HCT116 (cell line): ENCODE data around the gene CENPU. TPM values are rescaled to one million over a fixed set of nuclear protein-coding genes. Genes with fewer than 3 reads are reported as not detected.

ENCODE experiments used
- ATAC-seq: fragments of 200-7000 bp; cut with Tn5 transposase; 2 replicates; pipeline ENCODE4 v1.9.1; 2020; ENCODE audit warnings: mild to moderate bottlenecking, moderate library complexity
- BruUV-seq: library from RNA; stranded (reverse); fragments of 400-500 nt; replicated peaks from 2 replicates; lab custom pipeline; 2021; lab: Mats Ljungman, UMichigan
- CTCF ChIA-PET: fragments of 300-600 bp; sonication (Branson Sonifier 250); formaldehyde crosslinking; loops from one replicate; lab custom pipeline; 2021; ENCODE audit warnings: antibody characterized with exemption; lab: Charles Lee
- POLR2A ChIA-PET: fragments of 300-600, 350-600 bp; sonication (Branson Sonifier 250); formaldehyde crosslinking; loops from one replicate; lab custom pipeline; 2021; ENCODE audit warnings: antibody characterized with exemption; lab: Charles Lee
- RAD21 ChIA-PET, 2 experiments: fragments of 300-600 bp; sonication (Branson Sonifier 250); formaldehyde crosslinking; loops; one replicate each; lab custom pipeline; 2023; ENCODE audit warnings: low total read pairs in 2 of 2; ENCODE audit not compliant: uncharacterized antibody in 2 of 2, unreplicated experiment in 2 of 2, low non-redundant PET in 1 of 2; lab: Charles Lee
- DNase-seq: peaks from one replicate; pipeline ENCODE4 v3.0.0-alpha.2; 2010; ENCODE audit warnings: low read depth, low spot score
- H2AFZ ChIP-seq: fragments of 200-600 bp; shearing (Covaris generic), sonication (generic); 2 replicates; pipeline ENCODE4 v1.6.1; 2017; ENCODE audit warnings: low read depth, mixed run types, mixed read lengths, antibody characterized with exemption, low read length; ENCODE audit not compliant: poor library complexity, severe bottlenecking
- H3K27ac ChIP-seq: 2 replicates; pipeline ENCODE4 v1.5.1; 2012; ENCODE audit warnings: low read depth, low read length
- H3K27me3 ChIP-seq: fragments of 200-600 bp; sonication (generic); 2 replicates; pipeline ENCODE4 v1.6.1; 2016; ENCODE audit warnings: mixed run types, low read length, mixed read lengths; ENCODE audit not compliant: insufficient read depth
- H3K36me3 ChIP-seq, 2 experiments: fragments of 200-500 bp in 1 of 2; fragments of 200-600 bp in 1 of 2; sonication (Bioruptor generic) in 1 of 2; sonication (generic) in 1 of 2; 2 replicates each; pipeline versions ENCODE4 v1.5.1 to v1.6.1; 2014 to 2016; ENCODE audit warnings: low read length in 2 of 2, inconsistent platforms in 1 of 2, mixed read lengths in 1 of 2, mixed run types in 1 of 2; ENCODE audit not compliant: insufficient read depth in 2 of 2, control insufficient read depth in 1 of 2
- H3K4me1 ChIP-seq, 2 experiments: fragments of 200-600 bp in 1 of 2; sonication (generic) in 1 of 2; 2 replicates each; pipeline versions ENCODE4 v1.5.1 to v1.6.1; 2012 to 2017; ENCODE audit warnings: low read length in 2 of 2, inconsistent platforms in 1 of 2, mild to moderate bottlenecking in 1 of 2, mixed read lengths in 1 of 2, mixed run types in 1 of 2, moderate library complexity in 1 of 2; ENCODE audit not compliant: insufficient read depth in 2 of 2, control insufficient read depth in 1 of 2
- H3K4me2 ChIP-seq: fragments of 200-600 bp; sonication (generic); 2 replicates; pipeline ENCODE4 v1.6.1; 2017; ENCODE audit warnings: mixed run types, low read length, mixed read lengths
- H3K4me3 ChIP-seq, 2 experiments: fragments of 200-600 bp in 1 of 2; sonication (generic) in 1 of 2; replicated peaks in 1 of 2; 2 replicates each; pipeline ENCODE4 v1.5.1; 2011 to 2016; ENCODE audit warnings: low read length in 2 of 2, control low read depth in 1 of 2, low read depth in 1 of 2, mild to moderate bottlenecking in 1 of 2, mixed read lengths in 1 of 2, mixed run types in 1 of 2
- H3K79me2 ChIP-seq: fragments of 200-600 bp; sonication (generic); 2 replicates; pipeline ENCODE4 v1.6.1; 2017; ENCODE audit warnings: mild to moderate bottlenecking, mixed run types, low read length, moderate library complexity, mixed read lengths; ENCODE audit not compliant: insufficient read depth
- H3K9ac ChIP-seq: fragments of 200-600 bp; sonication (generic); 2 replicates; pipeline ENCODE4 v1.6.1; 2016; ENCODE audit warnings: low read length, mixed read lengths
- H3K9me2 ChIP-seq: fragments of 200-600 bp; sonication (generic), shearing (Covaris generic); 2 replicates; pipeline ENCODE4 v1.6.1; 2017; ENCODE audit warnings: mixed run types, mild to moderate bottlenecking, moderate library complexity; ENCODE audit not compliant: insufficient read depth
- H3K9me3 ChIP-seq, 2 experiments: fragments of 200-500 bp in 1 of 2; fragments of 200-600 bp in 1 of 2; sonication (Bioruptor generic) in 1 of 2; sonication (generic) in 1 of 2; 2 replicates each; pipeline ENCODE4 v1.6.1; 2014 to 2017; ENCODE audit warnings: low read length in 2 of 2, mixed read lengths in 2 of 2, inconsistent platforms in 1 of 2, low read depth in 1 of 2, mild to moderate bottlenecking in 1 of 2, mixed run types in 1 of 2, moderate library complexity in 1 of 2; ENCODE audit not compliant: control insufficient read depth in 1 of 2, insufficient read depth in 1 of 2
- H4K20me1 ChIP-seq: fragments of 200-600 bp; sonication (generic), shearing (Covaris generic); 2 replicates; pipeline ENCODE4 v1.6.1; 2017; ENCODE audit warnings: mixed run types, mild to moderate bottlenecking, moderate library complexity; ENCODE audit not compliant: insufficient read depth
- CBX3 ChIP-seq: IDR thresholded peaks from 2 replicates; pipeline ENCODE4 v1.6.1; 2012; ENCODE audit warnings: low read depth
- ELF1 ChIP-seq: IDR thresholded peaks from 2 replicates; pipeline ENCODE4 v1.6.1; 2012; ENCODE audit warnings: low read depth, borderline replicate concordance
- EZH2 ChIP-seq: fragments of 200-600 bp; sonication (generic); IDR thresholded peaks from 2 replicates; pipeline ENCODE4 v1.6.1; 2017; ENCODE audit warnings: antibody characterized with exemption, mixed run types
- EZH2phosphoT487 ChIP-seq: fragments of 200-600 bp; IDR thresholded peaks from 2 replicates; pipeline ENCODE4 v1.6.1; 2018; ENCODE audit warnings: antibody characterized with exemption, borderline replicate concordance
- FOSL1 ChIP-seq: IDR thresholded peaks from 2 replicates; pipeline ENCODE4 v1.6.1; 2012; ENCODE audit warnings: low read depth
- JUND ChIP-seq: IDR thresholded peaks from 2 replicates; pipeline ENCODE4 v1.6.1; 2012
- POLR2A ChIP-seq: IDR thresholded peaks from 2 replicates; pipeline ENCODE4 v1.7.0; 2011; ENCODE audit warnings: borderline replicate concordance; ENCODE audit not compliant: insufficient read depth, insufficient read length; ENCODE audit errors: extremely low read depth
- POLR2AphosphoS5 ChIP-seq: IDR thresholded peaks from 2 replicates; pipeline ENCODE4 v1.6.1; 2011; ENCODE audit warnings: mild to moderate bottlenecking, low read depth, low read length, moderate library complexity
- RAD21 ChIP-seq: IDR thresholded peaks from 2 replicates; pipeline ENCODE4 v1.6.1; 2012; ENCODE audit warnings: low read depth, mild to moderate bottlenecking
- SRF ChIP-seq: IDR thresholded peaks from 2 replicates; pipeline ENCODE4 v1.6.1; 2012; ENCODE audit warnings: low read depth
- YY1 ChIP-seq: IDR thresholded peaks from 2 replicates; pipeline ENCODE4 v1.6.1; 2011; ENCODE audit warnings: low read length, low read depth, moderate library complexity, mild to moderate bottlenecking; ENCODE audit not compliant: insufficient replicate concordance; ENCODE audit errors: extremely low read depth
- ZFX ChIP-seq: fragments of 450-650 bp; IDR thresholded peaks from 2 replicates; pipeline ENCODE4 v1.6.1; 2017
- intact Hi-C: fragments of 100-400 bp; cut with micrococcal nuclease; formaldehyde crosslinking; loops from 2 replicates; pipeline ENCODE4 v1.10.0; 2022
- total RNA-seq: library from RNA; stranded (reverse); gene quantifications from one replicate; pipeline ENCODE4 v1.2.1, GENCODE V29; 2021; ENCODE audit not compliant: unreplicated experiment
- TF ChIP-seq, protein P1 (sequence below): IDR thresholded peaks from 2 replicates; pipeline ENCODE4 v1.6.1; 2012
- TF ChIP-seq, protein P2 (sequence below): IDR thresholded peaks from 2 replicates; pipeline ENCODE4 v1.6.1; 2012

Gene CENPU
- total RNA-seq, 1 experiment from 2014 or later = 28.2 TPM

DNA sequence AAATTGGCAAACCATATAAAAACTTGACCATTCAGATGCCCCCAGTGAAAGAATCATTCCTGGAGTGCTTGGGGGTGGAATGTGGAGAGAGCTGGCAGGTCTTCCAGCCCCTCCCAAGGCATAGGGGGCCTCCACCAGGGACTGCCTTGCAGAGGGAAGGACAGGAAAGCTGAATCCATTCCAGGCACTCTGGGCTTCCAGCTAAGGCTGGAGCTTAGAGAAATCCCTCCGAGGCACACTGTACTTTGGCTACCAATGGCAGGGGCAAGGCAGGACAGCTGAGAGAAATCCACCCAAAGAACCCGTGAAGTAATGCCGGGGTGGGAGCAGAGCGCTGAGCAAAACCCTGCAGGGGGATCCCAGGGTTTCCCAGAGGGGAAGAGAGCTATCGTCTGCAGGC is 4.0 kb downstream of the CENPU start:
- no peak for TF ChIP-seq POLR2A
- no peak for TF ChIP-seq CBX3
- TF ChIP-seq ZFX = no peak
- TF ChIP-seq, protein P1, sequence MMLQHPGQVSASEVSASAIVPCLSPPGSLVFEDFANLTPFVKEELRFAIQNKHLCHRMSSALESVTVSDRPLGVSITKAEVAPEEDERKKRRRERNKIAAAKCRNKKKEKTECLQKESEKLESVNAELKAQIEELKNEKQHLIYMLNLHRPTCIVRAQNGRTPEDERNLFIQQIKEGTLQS = no peak
- TF ChIP-seq ELF1 = no peak
- no peak for TF ChIP-seq EZH2phosphoT487
- TF ChIP-seq, protein P2, sequence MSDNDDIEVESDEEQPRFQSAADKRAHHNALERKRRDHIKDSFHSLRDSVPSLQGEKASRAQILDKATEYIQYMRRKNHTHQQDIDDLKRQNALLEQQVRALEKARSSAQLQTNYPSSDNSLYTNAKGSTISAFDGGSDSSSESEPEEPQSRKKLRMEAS = no peak
- TF ChIP-seq FOSL1 = no peak
- TF ChIP-seq POLR2AphosphoS5 = no peak
- no peak for TF ChIP-seq JUND
- no peak for TF ChIP-seq EZH2
- no peak for TF ChIP-seq RAD21
- no peak for TF ChIP-seq YY1
- TF ChIP-seq SRF = no peak
- H3K9ac ChIP-seq = no peak overlapping the region
- H3K36me3 ChIP-seq = peaks cover 0 to 8% of the 10 kb centered on the region in 2 experiments; a peak in 1 of 4 replicates
- no peak overlapping the region for H3K4me3 ChIP-seq
- peaks cover 42% of the 10 kb centered on the region for H3K79me2 ChIP-seq
- intact Hi-C loops = loop anchor here (10.0 kb wide), 1 partner anchor 465 kb away; no protein-coding TSS in a partner anchor
- ChIA-PET RAD21 (no interaction called here), POLR2A (no interaction called here), CTCF (no interaction called here)
- no peaks in the 10 kb centered on the region for H3K9me2 ChIP-seq
- H2AFZ ChIP-seq = no peak overlapping the region
- DNase-seq (no peak), ATAC-seq (no peak)
- BruUV-seq = no TSS peak
- H3K4me2 ChIP-seq = no peak overlapping the region
- no peaks in the 10 kb centered on the region for H3K27me3 ChIP-seq
- no peaks in the 10 kb centered on the region for H3K9me3 ChIP-seq
- peaks cover 0 to 7% of the 10 kb centered on the region in 2 experiments; a peak in 2 of 4 replicates for H3K4me1 ChIP-seq
- no peak overlapping the region for H3K27ac ChIP-seq
- no peaks in the 10 kb centered on the region for H4K20me1 ChIP-seq
